Breast epithelium (tissue), 3 donors: ENCODE data around the gene LRRC4C.

Source experiments
- POLR2A ChIP-seq: fragments of 450-650 bp; IDR thresholded peaks from one replicate; pipeline ENCODE4 v1.6.1; 2016; ENCODE audit warnings: antibody characterized with exemption, mild to moderate bottlenecking, moderate library complexity
- TF ChIP-seq, protein P1 (sequence below), 3 donors: fragments of 450-650 bp; IDR thresholded peaks; one replicate each; pipeline ENCODE4 v1.5.1; 2016 to 2017; ENCODE audit warnings: antibody characterized with exemption in 3 of 3, mild to moderate bottlenecking in 3 of 3, moderate library complexity in 3 of 3

DNA sequence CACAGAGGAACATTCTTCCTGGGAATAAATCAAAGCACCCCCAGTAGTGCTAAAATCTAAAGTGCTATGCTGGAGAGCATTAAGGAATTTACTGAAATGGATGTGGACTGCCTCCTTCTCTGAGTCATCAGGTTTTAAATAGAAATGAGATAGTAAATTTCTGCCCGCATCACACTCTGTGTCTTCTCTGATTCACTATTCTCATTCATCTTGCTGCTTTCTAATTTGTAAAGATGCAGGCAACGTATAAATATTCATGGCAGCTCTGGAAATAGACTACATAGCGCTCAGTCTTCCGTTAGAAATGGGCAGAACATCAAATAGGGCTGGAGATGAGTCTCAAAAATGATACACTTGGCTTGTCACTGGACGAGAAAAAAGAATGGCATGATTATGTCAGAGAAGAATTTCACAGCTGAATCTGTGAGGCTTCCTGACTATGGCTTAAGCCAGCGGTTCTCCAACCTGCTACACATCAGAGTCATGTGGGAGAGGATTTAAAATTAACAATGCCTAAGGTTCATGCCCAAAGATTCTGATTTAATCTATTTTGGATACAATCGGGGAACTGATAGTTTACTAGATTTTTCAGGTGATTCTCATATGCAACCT, 178.2 kb downstream of the LRRC4C start:
- TF ChIP-seq, protein P1, sequence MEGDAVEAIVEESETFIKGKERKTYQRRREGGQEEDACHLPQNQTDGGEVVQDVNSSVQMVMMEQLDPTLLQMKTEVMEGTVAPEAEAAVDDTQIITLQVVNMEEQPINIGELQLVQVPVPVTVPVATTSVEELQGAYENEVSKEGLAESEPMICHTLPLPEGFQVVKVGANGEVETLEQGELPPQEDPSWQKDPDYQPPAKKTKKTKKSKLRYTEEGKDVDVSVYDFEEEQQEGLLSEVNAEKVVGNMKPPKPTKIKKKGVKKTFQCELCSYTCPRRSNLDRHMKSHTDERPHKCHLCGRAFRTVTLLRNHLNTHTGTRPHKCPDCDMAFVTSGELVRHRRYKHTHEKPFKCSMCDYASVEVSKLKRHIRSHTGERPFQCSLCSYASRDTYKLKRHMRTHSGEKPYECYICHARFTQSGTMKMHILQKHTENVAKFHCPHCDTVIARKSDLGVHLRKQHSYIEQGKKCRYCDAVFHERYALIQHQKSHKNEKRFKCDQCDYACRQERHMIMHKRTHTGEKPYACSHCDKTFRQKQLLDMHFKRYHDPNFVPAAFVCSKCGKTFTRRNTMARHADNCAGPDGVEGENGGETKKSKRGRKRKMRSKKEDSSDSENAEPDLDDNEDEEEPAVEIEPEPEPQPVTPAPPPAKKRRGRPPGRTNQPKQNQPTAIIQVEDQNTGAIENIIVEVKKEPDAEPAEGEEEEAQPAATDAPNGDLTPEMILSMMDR (IDR thresholded peaks at IDR 0.05) = no peak
- TF ChIP-seq POLR2A = no peak
